Measurements from ENCODE around the gene CALB2. TPM values are rescaled to one million over a fixed set of nuclear protein-coding genes. Genes with fewer than 3 reads are reported as not detected.

The CALB2 gene
- total and polyA plus RNA-seq, 2 experiments from 2014 or later = 2.4 to 4.2 TPM

- Histone ChIP-seq H3K4me1 (ENCODE audit: insufficient read depth) (peaks cover 10% of the 10 kb centered on the region), H3K9me2 (ENCODE audit: insufficient read depth) (no peaks in the 10 kb centered on the region), H3K4me3 (no peak overlapping the region), H2AFZ (no peak overlapping the region), H3K27ac (ENCODE audit: low read depth) (no peak overlapping the region), H3K36me3 (ENCODE audit: insufficient read depth) (no peaks in the 10 kb centered on the region), H3K27me3 (ENCODE audit: insufficient read depth) (peaks cover 12% of the 10 kb centered on the region), H3K4me2 (no peak overlapping the region), H3F3A (replicated peaks; ENCODE audit: low read depth) (no peaks in the 10 kb centered on the region), H4K20me1 (replicated peaks; ENCODE audit: insufficient read depth) (no peaks in the 10 kb centered on the region), H3K79me2 (replicated peaks; ENCODE audit: insufficient read depth) (no peaks in the 10 kb centered on the region)
- Mint-ChIP-seq H3K27me3 (ENCODE audit: insufficient read depth, low read depth, poor library complexity) (peaks cover 12% of the 10 kb centered on the region), H3K4me1 (peaks cover 19% of the 10 kb centered on the region), H3K4me3 (no peak overlapping the region), H3K9me3 (no peaks in the 10 kb centered on the region), H3K27ac (no peak overlapping the region), H3K36me3 (ENCODE audit: low read depth) (no peaks in the 10 kb centered on the region)
- DNase-seq (ENCODE audit: low spot score) (no peak), ATAC-seq (no peak)
- TF ChIP-seq JUNB (IDR thresholded peaks at IDR 0.05; ENCODE audit: unreplicated experiment) (no peak), ZNF114 (CRISPR knock-in tag; IDR thresholded peaks at IDR 0.05) (no peak)
These were observed 4.4 kb upstream of the CALB2 start for GRCh38 chr16:71354156-71354555.

- Histone ChIP-seq H3K27ac (ENCODE audit: low read depth) (no peak overlapping the region), H2AFZ (no peak overlapping the region), H3K36me3 (ENCODE audit: insufficient read depth) (no peaks in the 10 kb centered on the region), H3K79me2 (replicated peaks; ENCODE audit: insufficient read depth) (no peaks in the 10 kb centered on the region), H3F3A (replicated peaks; ENCODE audit: low read depth) (no peaks in the 10 kb centered on the region), H3K9me2 (ENCODE audit: insufficient read depth) (no peaks in the 10 kb centered on the region), H3K27me3 (ENCODE audit: insufficient read depth) (peaks cover 19% of the 10 kb centered on the region), H3K4me1 (ENCODE audit: insufficient read depth) (peaks cover 10% of the 10 kb centered on the region), H3K4me2 (no peak overlapping the region), H3K4me3 (no peak overlapping the region), H4K20me1 (replicated peaks; ENCODE audit: insufficient read depth) (no peaks in the 10 kb centered on the region)
- ATAC-seq (no peak), DNase-seq (ENCODE audit: low spot score) (no peak)
- Mint-ChIP-seq H3K36me3 (ENCODE audit: low read depth) (no peaks in the 10 kb centered on the region), H3K4me3 (no peak overlapping the region), H3K27me3 (ENCODE audit: insufficient read depth, low read depth, poor library complexity) (peaks cover 15% of the 10 kb centered on the region), H3K4me1 (peaks cover 17% of the 10 kb centered on the region), H3K9me3 (no peaks in the 10 kb centered on the region), H3K27ac (no peak overlapping the region)
- TF ChIP-seq CTCF (conservative IDR thresholded peaks at IDR 0.05; ENCODE audit: low read depth in 2 of 2) (no peak), ETS1 (IDR thresholded peaks at IDR 0.05) (no peak), POLR2AphosphoS5 (IDR thresholded peaks at IDR 0.05; ENCODE audit: low read depth) (no peak), ZNF331 (CRISPR knock-in tag; IDR thresholded peaks at IDR 0.05; ENCODE audit: low read depth) (no peak), ZNF462 (CRISPR knock-in tag; IDR thresholded peaks at IDR 0.05) (no peak), NANOG (IDR thresholded peaks at IDR 0.05; ENCODE audit: borderline replicate concordance) (no peak), EZH2 (IDR thresholded peaks at IDR 0.05; ENCODE audit: low read depth, unreplicated experiment) (no peak)
These were observed 2.3 kb upstream of the CALB2 start for GRCh38 chr16:71356051-71356740.
